H9 (cell line): ENCODE results near the gene TGFBR3L. TPM values are rescaled to one million over a fixed set of nuclear protein-coding genes. Genes with fewer than 3 reads are reported as not detected.

Source experiments
- DNase-seq: peaks from one replicate; pipeline ENCODE4 v3.0.0-alpha.2; 2017
- H2AFZ ChIP-seq: one replicate; pipeline ENCODE4 v1.6.1; 2013; ENCODE audit warnings: mild to moderate bottlenecking, low read length, control low read depth, moderate library complexity
- H2AK5ac ChIP-seq: 2 replicates; pipeline ENCODE4 v1.6.1; 2013; ENCODE audit warnings: low read length, control low read depth, mixed read lengths; ENCODE audit not compliant: insufficient read length
- H2BK120ac ChIP-seq: one replicate; pipeline ENCODE4 v1.6.1; 2013; ENCODE audit warnings: low read depth, mild to moderate bottlenecking, low read length, control low read depth, inconsistent platforms; ENCODE audit not compliant: poor library complexity, severe bottlenecking
- H2BK12ac ChIP-seq: 2 replicates; pipeline ENCODE4 v1.6.1; 2013; ENCODE audit warnings: low read length, control low read depth, mixed read lengths, low read depth; ENCODE audit not compliant: insufficient read length
- H2BK15ac ChIP-seq: 2 replicates; pipeline ENCODE4 v1.6.1; 2013; ENCODE audit warnings: low read depth, low read length, control low read depth
- H2BK20ac ChIP-seq: one replicate; pipeline ENCODE4 v1.6.1; 2013; ENCODE audit warnings: low read depth, mild to moderate bottlenecking, low read length, control low read depth, inconsistent platforms; ENCODE audit not compliant: poor library complexity, severe bottlenecking
- H2BK5ac ChIP-seq: 2 replicates; pipeline ENCODE4 v1.6.1; 2013; ENCODE audit warnings: low read length, control low read depth, mixed read lengths; ENCODE audit not compliant: insufficient read length
- H3K14ac ChIP-seq: 2 replicates; pipeline ENCODE4 v1.6.1; 2013; ENCODE audit warnings: low read length, control low read depth; ENCODE audit not compliant: insufficient read depth
- H3K18ac ChIP-seq: 2 replicates; pipeline ENCODE4 v1.6.1; 2013; ENCODE audit warnings: low read depth, mild to moderate bottlenecking, mixed read lengths, low read length, control low read depth; ENCODE audit not compliant: insufficient read length
- H3K23ac ChIP-seq: 2 replicates; pipeline ENCODE4 v1.6.1; 2013; ENCODE audit warnings: low read length, control low read depth, mixed read lengths, low read depth; ENCODE audit not compliant: insufficient read length
- H3K23me2 ChIP-seq: 2 replicates; pipeline ENCODE4 v1.6.1; 2013; ENCODE audit warnings: low read depth, mild to moderate bottlenecking, mixed read lengths, low read length, control low read depth; ENCODE audit not compliant: insufficient read length, poor library complexity, severe bottlenecking
- H3K27ac ChIP-seq: 2 replicates; pipeline ENCODE4 v1.5.1; 2013; ENCODE audit warnings: low read length, control low read depth, mixed read lengths, low read depth; ENCODE audit not compliant: insufficient read length
- H3K27me3 ChIP-seq: 2 replicates; pipeline ENCODE4 v1.6.1; 2013; ENCODE audit warnings: low read length, control low read depth, inconsistent platforms; ENCODE audit not compliant: insufficient read depth
- H3K4ac ChIP-seq: 2 replicates; pipeline ENCODE4 v1.6.1; 2013; ENCODE audit warnings: low read depth, mild to moderate bottlenecking, control low read depth, inconsistent platforms, low read length, moderate library complexity
- H3K4me1 ChIP-seq: 2 replicates; pipeline ENCODE4 v1.6.1; 2013; ENCODE audit warnings: low read length, control low read depth, inconsistent platforms; ENCODE audit not compliant: insufficient read depth
- H3K4me2 ChIP-seq: 2 replicates; pipeline ENCODE4 v1.6.1; 2013; ENCODE audit warnings: low read length, control low read depth, mixed read lengths; ENCODE audit not compliant: insufficient read length, insufficient read depth
- H3K56ac ChIP-seq: 2 replicates; pipeline ENCODE4 v1.6.1; 2013; ENCODE audit warnings: low read depth, mild to moderate bottlenecking, mixed read lengths, low read length, control low read depth; ENCODE audit not compliant: insufficient read length
- H3K79me1 ChIP-seq: 2 replicates; pipeline ENCODE4 v1.6.1; 2013; ENCODE audit warnings: low read depth, mild to moderate bottlenecking, moderate library complexity, low read length, control low read depth, inconsistent platforms; ENCODE audit not compliant: insufficient read depth, poor library complexity, severe bottlenecking
- H3K79me2 ChIP-seq: 2 replicates; pipeline ENCODE4 v1.6.1; 2013; ENCODE audit warnings: low read length, control low read depth, inconsistent platforms; ENCODE audit not compliant: insufficient read depth
- H3K9ac ChIP-seq: 2 replicates; pipeline ENCODE4 v1.6.1; 2013; ENCODE audit warnings: low read length, control low read depth, mixed read lengths; ENCODE audit not compliant: insufficient read length; ENCODE audit errors: extremely low read depth
- H3K9me3 ChIP-seq: one replicate; pipeline ENCODE4 v1.6.1; 2013; ENCODE audit warnings: low read depth, low read length, inconsistent platforms; ENCODE audit not compliant: control insufficient read depth
- H3T11ph ChIP-seq: one replicate; pipeline ENCODE4 v1.6.1; 2013; ENCODE audit warnings: mild to moderate bottlenecking, low read length, control low read depth, inconsistent platforms
- H4K20me1 ChIP-seq: one replicate; pipeline ENCODE4 v1.6.1; 2013; ENCODE audit not compliant: control insufficient read depth, insufficient read length, insufficient read depth
- H4K5ac ChIP-seq: 2 replicates; pipeline ENCODE4 v1.6.1; 2013; ENCODE audit warnings: low read depth, mild to moderate bottlenecking, mixed read lengths, low read length, control low read depth; ENCODE audit not compliant: insufficient read length
- H4K8ac ChIP-seq: replicated peaks from 2 replicates; pipeline ENCODE4 v1.6.1; 2013; ENCODE audit warnings: low read length, control low read depth, mixed read lengths, low read depth; ENCODE audit not compliant: insufficient read length
- H4K91ac ChIP-seq: 2 replicates; pipeline ENCODE4 v1.6.1; 2013; ENCODE audit warnings: low read depth, mild to moderate bottlenecking, moderate library complexity, mixed read lengths, low read length, control low read depth; ENCODE audit not compliant: insufficient read length
- H3K27ac Mint-ChIP-seq, 3 experiments: 2 replicates in 2 of 3; 3 replicates in 1 of 3; pipeline ENCODE4 v1.8.0; 2020 to 2021; ENCODE audit warnings: mixed read lengths in 3 of 3, mild to moderate bottlenecking in 1 of 3, moderate library complexity in 1 of 3
- H3K27me3 Mint-ChIP-seq: 2 replicates; pipeline ENCODE4 v1.8.0; 2021; ENCODE audit warnings: low read depth, mild to moderate bottlenecking, moderate library complexity, mixed read lengths
- H3K36me3 Mint-ChIP-seq, 3 experiments: 2 replicates in 2 of 3; 3 replicates in 1 of 3; pipeline ENCODE4 v1.8.0; 2020 to 2021; ENCODE audit warnings: low read depth in 3 of 3, mixed read lengths in 3 of 3; ENCODE audit not compliant: insufficient read depth in 1 of 3
- H3K4me1 Mint-ChIP-seq, 2 experiments: 2 replicates each; pipeline ENCODE4 v1.8.0; 2020; ENCODE audit warnings: mixed read lengths in 2 of 2
- H3K4me3 Mint-ChIP-seq, 2 experiments: 2 replicates in 1 of 2; 3 replicates in 1 of 2; pipeline ENCODE4 v1.8.0; 2020 to 2021; ENCODE audit warnings: mild to moderate bottlenecking in 2 of 2, mixed read lengths in 2 of 2, moderate library complexity in 1 of 2
- H3K9me3 Mint-ChIP-seq, 2 experiments: 2 replicates in 1 of 2; 3 replicates in 1 of 2; pipeline ENCODE4 v1.8.0; 2020; ENCODE audit warnings: mild to moderate bottlenecking in 2 of 2, mixed read lengths in 2 of 2, moderate library complexity in 1 of 2
- WGBS: extraction: QIAGEN DNeasy Blood & Tissue Kit; methylation state at CpG from one replicate; pipeline ENCODE4 v1.1.7; 2013; ENCODE audit warnings: missing lambda C conversion rate, low lambda C conversion rate, mixed read lengths; ENCODE audit not compliant: insufficient read length; ENCODE audit errors: extremely low coverage; 5-methylcytosine and 5-hydroxymethylcytosine counted together
- total RNA-seq: library from RNA; stranded (reverse); gene quantifications from 2 replicates; pipeline ENCODE4 v1.2.1, GENCODE V29; 2021
- TF ChIP-seq, protein P1 (sequence below): fragments of 200-600 bp; sonication (generic); conservative IDR thresholded peaks from 3 replicates; pipeline ENCODE4 v1.8.0; 2021; ENCODE audit warnings: antibody characterized with exemption, mild to moderate bottlenecking

The TGFBR3L gene
- total RNA-seq, 1 experiment from 2014 or later = 5.5 TPM

DNA sequence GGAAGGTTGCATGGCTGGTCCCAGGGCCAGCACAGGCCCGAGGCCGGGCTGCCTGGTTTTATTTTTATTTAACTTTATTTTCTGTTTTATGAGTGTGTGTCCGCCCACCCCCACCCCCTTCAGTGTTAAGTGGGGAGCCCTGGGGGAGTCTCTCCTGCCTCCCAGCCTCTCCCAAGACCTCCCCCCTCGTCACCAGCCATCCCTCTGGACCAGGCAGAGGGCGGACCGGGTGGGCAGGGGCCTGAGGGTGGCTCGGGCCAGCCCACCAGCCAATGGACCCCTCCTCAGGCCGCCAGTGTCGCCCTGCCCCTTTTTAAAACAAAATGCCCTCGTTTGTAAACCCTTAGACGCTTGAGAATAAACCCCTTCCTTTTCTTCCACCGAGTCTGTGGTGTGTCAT, 531 bp upstream of the TGFBR3L start:
- Histone ChIP-seq H2BK15ac (no peak overlapping the region), H4K91ac (no peak overlapping the region), H3K79me1 (no peaks in the 10 kb centered on the region), H3T11ph (no peak overlapping the region), H2AFZ (no peak overlapping the region), H2BK5ac (no peak overlapping the region), H3K23me2 (peaks cover 12% of the 10 kb centered on the region), H3K14ac (no peak overlapping the region), H3K4me2 (no peak overlapping the region), H4K5ac (no peak overlapping the region), H2BK12ac (no peak overlapping the region), H3K9me3 (no peaks in the 10 kb centered on the region), H3K79me2 (no peaks in the 10 kb centered on the region), H3K56ac (no peak overlapping the region), H2BK20ac (no peak overlapping the region), H3K4ac (no peak overlapping the region), H4K8ac (no peak overlapping the region), H2AK5ac (no peak overlapping the region), H3K4me1 (no peaks in the 10 kb centered on the region), H2BK120ac (no peak overlapping the region), H3K27me3 (peaks cover 16% of the 10 kb centered on the region; the same call in 1 of the 2 replicates), H3K23ac (no peak overlapping the region), H4K20me1 (no peaks in the 10 kb centered on the region), H3K9ac (no peak overlapping the region), H3K18ac (no peak overlapping the region), H3K27ac (no peak overlapping the region)
- Mint-ChIP-seq H3K27ac (no peak overlapping the region), H3K36me3 (peaks cover 15 to 28% (median 24%) of the 10 kb centered on the region in 3 experiments; a peak in 6 of 7 replicates), H3K9me3 (no peaks in the 10 kb centered on the region), H3K4me3 (no peak overlapping the region), H3K27me3 (peaks cover 47% of the 10 kb centered on the region), H3K4me1 (peaks cover 11 to 16% of the 10 kb centered on the region in 2 experiments; a peak in 3 of 4 replicates)
- WGBS = no CpG with 5 or more reads among the region's 12 CpGs
- DNase-seq = no peak
- TF ChIP-seq, protein P1, sequence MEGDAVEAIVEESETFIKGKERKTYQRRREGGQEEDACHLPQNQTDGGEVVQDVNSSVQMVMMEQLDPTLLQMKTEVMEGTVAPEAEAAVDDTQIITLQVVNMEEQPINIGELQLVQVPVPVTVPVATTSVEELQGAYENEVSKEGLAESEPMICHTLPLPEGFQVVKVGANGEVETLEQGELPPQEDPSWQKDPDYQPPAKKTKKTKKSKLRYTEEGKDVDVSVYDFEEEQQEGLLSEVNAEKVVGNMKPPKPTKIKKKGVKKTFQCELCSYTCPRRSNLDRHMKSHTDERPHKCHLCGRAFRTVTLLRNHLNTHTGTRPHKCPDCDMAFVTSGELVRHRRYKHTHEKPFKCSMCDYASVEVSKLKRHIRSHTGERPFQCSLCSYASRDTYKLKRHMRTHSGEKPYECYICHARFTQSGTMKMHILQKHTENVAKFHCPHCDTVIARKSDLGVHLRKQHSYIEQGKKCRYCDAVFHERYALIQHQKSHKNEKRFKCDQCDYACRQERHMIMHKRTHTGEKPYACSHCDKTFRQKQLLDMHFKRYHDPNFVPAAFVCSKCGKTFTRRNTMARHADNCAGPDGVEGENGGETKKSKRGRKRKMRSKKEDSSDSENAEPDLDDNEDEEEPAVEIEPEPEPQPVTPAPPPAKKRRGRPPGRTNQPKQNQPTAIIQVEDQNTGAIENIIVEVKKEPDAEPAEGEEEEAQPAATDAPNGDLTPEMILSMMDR = no peak
